ENCODE data around the gene MAN2A2.

Gene MAN2A2

DNA sequence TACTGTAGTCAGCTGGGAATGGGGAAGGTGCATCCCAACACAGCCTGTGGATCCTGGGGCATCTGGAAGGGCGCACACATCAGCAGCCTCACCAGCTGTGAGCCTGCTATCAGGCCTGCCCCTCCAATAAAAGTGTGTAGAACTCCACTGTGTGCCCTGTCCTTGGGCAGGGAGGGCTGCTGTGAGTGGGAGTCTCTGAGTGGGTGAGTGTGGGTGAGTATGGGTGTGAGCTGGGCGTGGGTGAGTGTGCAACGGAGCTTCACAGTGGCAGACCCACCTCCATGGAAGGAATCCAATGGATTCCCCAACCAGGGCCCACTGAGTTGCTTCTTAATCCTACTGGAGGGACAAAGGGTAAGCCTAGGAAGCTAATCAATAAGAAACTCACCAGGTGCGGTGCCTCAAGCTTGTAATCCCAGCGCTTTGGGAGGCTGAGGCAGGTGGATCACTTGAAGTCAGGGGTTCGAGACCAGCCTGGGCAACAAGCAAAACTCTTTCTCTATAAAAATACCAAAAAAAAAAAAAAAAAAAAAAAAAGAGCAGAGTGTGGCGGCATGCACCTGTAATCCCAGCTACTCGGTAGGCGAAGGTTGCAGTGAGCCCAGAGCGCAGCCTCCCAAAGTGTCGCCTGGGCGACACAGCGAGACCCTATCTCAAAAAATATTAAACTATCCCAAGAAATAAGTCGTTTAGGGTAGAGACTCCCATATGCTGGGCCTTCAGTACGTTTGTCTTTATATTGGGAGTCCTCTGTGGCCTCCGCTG, 51.0 kb downstream of the MAN2A2 start:
- no peak for DNase-seq (ENCODE audit: low read depth)
- peak overlapping the region; percentile 83 for H3K4me3 ChIP-seq (ENCODE audit: low read depth, low read length)

DNA sequence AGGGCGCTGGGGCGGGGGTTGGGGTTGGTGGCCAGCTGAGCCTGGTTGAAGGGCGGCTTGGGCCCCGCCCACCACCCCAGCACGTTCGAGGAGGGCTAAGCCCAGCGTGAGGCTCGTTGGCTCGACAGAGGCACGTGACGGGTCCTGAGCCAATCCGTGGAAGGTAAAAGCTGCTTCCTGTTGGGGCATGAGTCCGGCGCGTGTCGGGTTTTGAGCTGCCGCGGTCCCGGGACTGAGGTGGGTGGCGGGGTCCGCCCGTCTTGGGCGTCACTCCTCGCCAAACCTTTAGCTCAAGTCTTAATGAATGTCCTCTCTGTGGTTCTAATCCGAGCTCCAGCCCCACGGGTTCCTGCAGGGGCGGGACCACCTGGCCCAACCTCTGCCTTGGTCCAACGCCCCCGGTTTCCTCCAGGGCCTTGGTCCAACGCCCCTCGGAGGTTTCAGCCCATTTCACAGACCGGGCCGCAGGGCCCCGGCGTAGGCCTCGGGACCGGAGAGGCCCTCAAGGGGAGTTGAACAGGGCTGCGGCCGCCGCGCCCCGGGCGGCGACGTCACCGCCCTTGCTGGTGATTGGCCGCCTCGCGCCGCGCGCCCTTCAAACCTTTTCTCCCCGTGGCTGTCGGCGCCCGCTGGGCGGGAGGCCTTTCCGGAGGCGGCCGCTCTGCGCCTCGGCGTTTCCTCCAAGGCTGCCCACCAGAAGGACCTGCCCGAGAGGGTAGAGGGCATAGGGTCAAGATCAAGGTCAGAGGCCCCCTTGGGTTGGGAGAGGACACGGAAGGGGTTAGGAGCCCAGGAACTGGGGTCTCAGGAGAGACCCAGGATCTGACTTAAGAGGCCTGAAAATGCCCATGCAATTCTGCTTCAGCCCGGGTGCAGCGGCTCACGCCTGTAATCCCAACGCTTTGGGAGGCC, 51.9 kb downstream of the MAN2A2 start, which contains the start of gene RCCD1:
Gene RCCD1, plus strand, starts transcription at position 173 of the 912 bp plus-strand sequence. CDS start 1,851 bp downstream, outside the sequence.
- H3K4me3 ChIP-seq (ENCODE audit: low read depth, low read length) = peak within 1 kb of the TSS; percentile 83
- peak; percentile 81 for DNase-seq (ENCODE audit: low read depth)

DNA sequence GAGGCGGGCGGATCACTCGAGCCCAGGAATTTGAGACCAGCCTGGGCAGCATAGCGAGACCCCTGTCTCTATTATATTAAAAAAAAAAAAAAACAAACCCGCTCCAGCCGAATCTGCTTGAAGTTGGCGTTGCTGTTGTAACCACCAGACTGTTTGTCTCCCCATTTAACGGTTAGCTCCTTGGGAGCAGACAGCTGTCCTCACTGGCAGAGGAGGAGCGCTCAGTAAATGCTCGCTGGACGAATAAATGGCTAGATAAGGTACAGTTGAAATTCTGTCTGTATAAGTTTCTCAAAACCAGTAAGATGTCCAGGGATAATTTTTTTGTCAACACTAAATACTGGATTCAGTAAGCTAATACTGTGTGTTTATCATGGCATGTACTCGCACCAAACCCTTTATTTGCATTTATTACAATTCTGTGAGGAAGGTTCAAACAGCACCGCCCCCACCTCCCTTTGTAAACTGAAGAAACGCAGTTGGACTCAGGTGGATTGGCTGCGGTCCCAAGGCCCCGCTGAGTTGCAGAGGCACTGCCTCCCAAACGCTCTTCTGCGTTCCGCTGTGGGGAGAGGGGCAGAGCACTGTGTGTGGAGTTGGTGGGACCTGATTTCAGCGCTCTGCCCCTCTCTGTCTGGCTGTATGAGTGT, 52.6 kb downstream of the MAN2A2 start:
- DNase-seq (ENCODE audit: low read depth) = no peak
- peak overlapping the region; percentile 83 for H3K4me3 ChIP-seq (ENCODE audit: low read depth, low read length)

DNA sequence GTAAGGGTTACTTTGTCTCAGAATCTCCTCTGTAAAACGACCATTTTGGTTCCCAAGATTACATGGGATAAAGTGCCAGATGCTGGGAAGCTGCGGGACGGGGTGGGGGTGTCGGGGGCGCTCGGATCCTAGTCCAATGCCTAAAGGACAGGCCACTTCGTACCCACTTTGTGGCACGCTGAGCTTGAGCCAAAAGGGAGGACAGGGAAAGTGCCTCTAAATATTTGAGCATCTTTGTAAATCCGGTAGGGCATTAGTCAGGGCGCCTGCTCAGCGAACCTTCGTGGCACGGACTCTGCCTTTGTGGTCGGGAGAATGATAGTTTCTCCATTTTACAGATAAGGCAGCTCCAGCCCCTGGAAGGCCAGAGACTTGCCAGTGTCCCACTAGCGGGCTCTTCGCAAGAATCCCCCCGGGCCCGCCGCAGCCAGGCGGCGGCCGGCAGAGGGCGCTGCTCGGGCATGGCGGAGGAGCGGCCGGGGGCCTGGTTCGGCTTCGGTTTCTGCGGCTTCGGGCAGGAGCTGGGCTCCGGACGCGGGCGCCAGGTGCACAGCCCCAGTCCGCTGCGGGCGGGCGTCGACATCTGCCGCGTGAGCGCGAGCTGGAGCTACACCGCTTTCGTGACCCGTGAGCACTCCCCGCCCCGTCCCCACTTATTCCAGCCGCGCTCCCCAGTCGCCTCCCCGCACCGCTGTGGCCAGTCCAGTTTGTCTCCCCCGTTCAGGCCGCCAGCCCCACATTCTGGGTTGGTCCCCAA, 53.4 kb downstream of the MAN2A2 start:
- no peak for DNase-seq (ENCODE audit: low read depth)
- peak overlapping the region; percentile 61 for H3K4me3 ChIP-seq (ENCODE audit: low read depth, low read length)

DNA sequence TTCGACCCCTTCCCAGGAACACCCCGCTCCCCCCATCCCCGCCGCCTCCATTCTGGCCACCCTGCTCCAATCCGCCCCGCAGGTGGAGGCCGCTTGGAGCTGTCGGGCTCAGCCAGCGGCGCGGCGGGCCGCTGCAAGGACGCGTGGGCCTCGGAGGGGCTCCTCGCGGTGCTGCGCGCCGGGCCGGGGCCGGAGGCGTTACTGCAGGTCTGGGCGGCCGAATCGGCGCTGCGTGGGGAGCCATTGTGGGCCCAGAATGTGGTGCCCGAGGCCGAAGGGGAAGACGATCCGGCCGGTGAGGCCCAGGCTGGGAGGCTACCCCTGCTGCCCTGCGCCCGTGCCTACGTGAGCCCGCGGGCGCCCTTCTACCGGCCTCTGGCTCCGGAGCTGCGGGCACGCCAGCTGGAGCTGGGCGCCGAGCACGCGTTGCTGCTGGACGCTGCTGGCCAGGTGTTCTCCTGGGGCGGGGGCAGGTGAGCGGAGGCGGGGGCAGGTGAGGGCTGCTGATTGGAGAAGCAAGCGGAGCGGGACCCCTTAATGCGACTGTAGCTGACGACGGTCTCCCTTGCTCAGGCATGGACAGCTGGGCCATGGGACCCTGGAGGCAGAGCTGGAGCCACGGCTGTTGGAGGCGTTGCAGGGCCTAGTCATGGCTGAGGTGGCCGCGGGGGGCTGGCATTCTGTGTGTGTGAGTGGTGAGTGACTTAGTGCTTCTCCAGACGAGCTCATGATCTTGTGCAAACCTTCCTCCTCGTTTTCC, 54.1 kb downstream of the MAN2A2 start:
- H3K4me3 ChIP-seq (ENCODE audit: low read depth, low read length) = peak overlapping the region; percentile 61
- DNase-seq (ENCODE audit: low read depth) = no peak

DNA sequence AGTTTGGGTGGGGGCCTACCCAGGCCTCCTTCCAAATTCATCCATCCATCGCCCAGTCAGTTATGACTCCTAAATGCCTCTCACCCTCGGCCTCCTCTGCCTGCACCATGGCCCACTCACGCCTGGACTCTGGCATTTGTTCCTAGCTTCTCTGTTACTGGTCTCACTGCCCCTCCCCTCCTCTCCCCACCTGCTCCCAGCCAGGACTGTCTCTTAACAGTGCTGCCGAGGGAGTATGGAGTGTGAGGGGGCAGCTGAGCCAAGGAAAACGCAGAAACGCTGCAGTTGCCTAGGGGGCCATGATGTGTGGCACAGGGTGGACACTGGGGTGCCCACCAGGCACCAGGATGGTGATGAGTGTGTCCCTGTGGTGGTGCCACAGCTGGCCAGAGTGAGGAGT, 54.7 kb downstream of the MAN2A2 start:
- DNase-seq (ENCODE audit: low read depth) = no peak
- H3K4me3 ChIP-seq (ENCODE audit: low read depth, low read length) = peak overlapping the region; percentile 61

DNA sequence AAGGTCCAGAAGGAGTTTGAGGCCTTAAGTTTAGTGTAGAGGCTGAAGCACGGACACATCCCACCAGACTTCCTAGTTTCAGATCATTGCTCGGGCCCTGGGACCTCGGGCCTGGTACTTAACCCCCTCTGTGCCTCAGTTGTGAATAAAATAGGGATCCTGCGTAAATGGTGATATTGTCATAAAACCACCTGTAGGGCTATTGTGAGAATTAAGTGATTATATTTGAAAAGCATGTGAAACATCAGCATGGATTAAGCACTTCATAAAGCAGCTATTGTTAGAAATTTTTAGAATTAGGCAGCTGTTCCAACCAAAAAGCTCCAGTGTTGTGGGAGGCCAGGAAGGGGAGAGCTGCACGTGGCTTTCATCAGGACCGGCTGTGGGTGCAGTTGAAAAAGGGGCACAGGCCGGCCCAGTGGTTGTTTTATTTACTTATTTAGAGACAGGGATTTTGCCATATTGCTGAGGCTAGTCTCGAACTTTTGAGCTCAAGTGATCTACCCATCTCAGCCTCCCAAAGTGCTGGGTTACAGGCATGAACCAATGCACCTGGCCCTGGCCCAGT, 56.0 kb downstream of the MAN2A2 start:
- H3K4me3 ChIP-seq (ENCODE audit: low read depth, low read length) = no peak overlapping the region
- DNase-seq (ENCODE audit: low read depth) = no peak

DNA sequence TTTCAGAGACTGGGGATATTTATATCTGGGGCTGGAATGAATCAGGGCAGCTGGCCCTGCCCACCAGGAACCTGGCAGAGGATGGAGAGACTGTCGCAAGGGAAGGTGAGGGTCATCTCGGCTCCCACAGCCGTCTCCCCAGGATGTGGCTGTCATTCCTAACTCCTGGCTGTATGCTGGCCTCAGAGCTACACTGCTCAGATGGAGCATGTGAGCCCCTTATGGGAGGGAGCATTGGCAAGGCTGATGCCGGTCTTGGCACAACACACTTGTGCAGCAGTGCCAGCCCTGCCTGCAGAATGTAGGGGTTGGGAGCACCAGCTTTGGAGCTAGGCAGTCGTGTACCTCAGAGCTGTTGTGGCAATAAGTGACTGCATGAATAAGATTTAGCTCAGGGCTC, 56.8 kb downstream of the MAN2A2 start:
- no peak for DNase-seq (ENCODE audit: low read depth)

DNA sequence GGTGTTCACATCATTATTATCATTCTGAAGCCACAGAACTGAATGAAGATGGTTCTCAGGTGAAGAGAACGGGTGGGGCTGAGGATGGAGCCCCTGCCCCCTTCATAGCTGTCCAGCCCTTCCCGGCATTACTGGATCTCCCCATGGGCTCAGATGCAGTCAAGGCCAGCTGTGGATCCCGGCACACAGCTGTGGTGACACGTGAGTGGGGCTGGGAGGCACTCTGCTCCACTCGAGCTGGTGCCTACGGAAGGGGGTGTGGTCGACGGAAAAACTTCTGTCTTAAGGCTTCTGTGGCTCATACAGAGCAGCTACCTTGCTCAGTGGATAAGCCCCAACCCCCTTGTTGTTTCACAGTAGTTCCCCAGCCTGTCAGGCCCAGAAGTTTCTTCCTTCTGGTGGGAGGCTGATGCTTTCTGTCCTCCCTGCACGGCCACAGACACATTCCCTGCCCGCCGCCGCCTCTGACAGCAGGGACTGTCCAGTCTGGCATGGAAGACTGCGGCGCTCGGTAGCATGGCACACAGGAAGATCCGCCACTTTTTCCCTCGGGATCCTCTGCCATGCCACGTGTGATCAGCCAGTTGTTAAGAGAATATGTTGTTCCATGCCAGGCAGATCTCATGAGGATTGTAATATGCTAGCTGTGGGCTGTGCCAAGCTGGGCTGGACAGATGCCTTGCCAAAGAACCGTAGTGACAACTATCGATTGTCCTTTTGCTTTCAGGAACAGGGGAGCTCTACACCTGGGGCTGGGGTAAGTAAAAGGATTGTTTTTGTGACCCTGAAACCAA, 57.4 kb downstream of the MAN2A2 start:
- no peak for DNase-seq (ENCODE audit: low read depth)

More for the DNA sequence above, 56.8 kb downstream of the MAN2A2 start:
- H3K4me3 ChIP-seq (ENCODE audit: low read depth, low read length) = no peak overlapping the region

DNA sequence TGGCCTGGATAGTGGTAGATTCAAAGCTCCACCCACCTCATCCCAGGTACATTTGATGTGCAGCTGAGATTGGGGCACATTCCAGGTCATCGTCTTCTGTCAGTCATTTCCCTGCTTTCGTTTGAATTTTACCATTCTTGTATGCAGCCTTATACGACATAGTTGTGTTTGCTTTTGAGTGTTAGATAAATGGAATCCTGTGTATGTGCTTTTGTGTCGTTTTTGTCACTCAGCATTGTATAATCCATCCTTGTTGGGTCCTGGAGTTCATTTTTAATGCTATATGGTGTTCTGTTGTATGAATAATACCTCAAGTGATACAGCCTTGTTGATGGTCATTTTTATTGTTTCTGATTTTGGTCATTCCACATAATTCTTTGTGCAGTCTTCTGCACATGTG, 58.9 kb downstream of the MAN2A2 start:
- no peak for DNase-seq (ENCODE audit: low read depth)
- no peak overlapping the region for H3K4me3 ChIP-seq (ENCODE audit: low read depth, low read length)

More for the DNA sequence above, 57.4 kb downstream of the MAN2A2 start:
- no peak overlapping the region for H3K4me3 ChIP-seq (ENCODE audit: low read depth, low read length)

DNA sequence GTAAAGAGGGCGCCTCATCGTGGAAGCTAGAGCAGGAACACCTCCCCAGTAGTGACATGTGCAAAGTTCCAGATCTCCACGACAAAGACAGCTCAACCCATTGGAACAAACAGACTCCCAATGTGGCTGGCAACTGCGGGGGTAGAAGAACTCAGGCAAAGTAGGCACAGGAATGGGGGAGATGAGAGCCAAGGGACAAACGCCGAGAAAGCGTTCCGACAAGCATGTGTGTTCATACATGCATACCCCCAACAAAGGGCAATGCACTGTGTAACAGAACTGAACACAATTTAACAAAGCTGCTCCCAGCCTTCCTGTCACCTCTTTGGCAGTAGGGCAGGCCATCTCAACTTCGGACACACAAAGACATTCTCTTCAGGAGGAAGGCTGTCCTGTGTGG, 63.2 kb downstream of the MAN2A2 start:
- DNase-seq (ENCODE audit: low read depth) = no peak
- no peak overlapping the region for H3K4me3 ChIP-seq (ENCODE audit: low read depth, low read length)

DNA sequence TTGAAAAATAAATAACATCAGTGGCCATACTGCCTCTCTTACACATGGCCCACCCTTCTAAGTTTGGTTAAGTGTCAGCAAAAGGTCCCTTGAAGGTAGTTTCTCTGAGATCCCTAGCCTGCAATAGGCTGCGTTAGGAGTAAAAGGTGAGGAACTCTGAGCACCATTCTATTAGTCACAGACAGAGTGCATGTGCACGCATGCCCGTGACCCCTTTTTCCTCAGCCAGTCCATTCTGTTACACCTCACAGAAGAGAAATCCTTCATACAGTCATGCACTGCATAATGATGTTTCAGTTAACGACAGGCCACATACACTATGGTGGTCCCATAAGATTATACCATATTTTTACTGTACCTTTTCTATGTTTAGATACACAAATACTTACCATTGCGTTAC, 64.1 kb downstream of the MAN2A2 start:
- no peak overlapping the region for H3K4me3 ChIP-seq (ENCODE audit: low read depth, low read length)
- no peak for DNase-seq (ENCODE audit: low read depth)

DNA sequence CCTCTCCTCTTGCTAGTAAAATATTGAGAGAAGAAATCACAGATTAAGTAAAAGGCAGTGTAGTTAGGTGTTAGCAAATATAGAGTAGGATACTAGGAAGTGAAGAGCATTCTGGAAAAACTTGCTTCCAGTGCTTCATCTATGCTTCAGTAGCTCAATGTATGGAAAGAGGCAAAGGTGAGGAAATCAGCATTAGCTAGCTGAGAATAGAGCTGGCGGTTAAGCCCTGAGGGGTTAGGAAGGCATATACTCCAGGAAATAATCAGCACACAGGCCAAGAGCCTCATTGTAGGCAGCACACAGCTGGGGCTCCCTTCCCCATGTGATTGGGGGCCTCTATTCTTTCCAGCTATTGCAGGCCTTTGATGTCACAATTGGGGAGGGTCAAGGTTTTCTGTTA, 65.3 kb downstream of the MAN2A2 start:
- DNase-seq (ENCODE audit: low read depth) = no peak
- no peak overlapping the region for H3K4me3 ChIP-seq (ENCODE audit: low read depth, low read length)

DNA sequence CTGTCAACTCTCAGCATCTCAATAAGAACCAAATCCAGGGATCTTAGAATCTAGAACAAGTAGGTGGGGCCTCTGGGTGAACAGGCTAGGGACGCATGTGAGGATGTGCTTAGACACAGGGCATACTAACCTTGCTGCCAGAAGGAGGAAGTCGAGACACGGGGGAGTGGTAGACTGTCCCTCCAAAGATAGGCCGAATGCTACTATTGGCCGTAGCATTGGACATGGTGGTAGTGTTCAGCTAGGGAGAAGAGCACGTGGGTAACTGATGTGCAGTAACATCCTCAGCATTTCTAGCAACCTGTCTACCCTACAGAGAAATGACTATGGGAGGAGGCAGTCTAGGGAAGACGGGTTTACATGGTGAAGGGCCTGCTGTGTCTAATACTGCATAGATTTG, 67.2 kb downstream of the MAN2A2 start:
- no peak overlapping the region for H3K4me3 ChIP-seq (ENCODE audit: low read depth, low read length)
- no peak for DNase-seq (ENCODE audit: low read depth)

DNA sequence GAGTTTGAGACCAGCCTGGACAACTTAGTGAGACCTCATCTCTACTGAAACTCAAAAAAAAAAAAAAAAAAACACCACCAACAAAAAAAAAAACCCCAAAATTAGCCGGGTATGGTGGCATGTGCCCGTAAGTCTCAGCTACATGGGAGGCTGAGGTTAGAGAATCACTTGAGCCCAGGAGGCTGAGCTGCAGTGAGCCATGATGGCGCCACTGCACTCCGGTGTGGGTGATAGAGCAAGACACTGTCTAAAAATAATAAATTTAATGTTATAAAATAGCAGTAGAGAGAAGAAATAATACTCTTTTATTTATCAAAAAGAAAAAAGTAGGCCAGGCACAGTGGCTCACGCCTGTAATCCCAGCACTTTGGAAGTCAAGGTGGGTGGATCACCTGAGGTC, 69.0 kb downstream of the MAN2A2 start:
- no peak for DNase-seq (ENCODE audit: low read depth)
- H3K4me3 ChIP-seq (ENCODE audit: low read depth, low read length) = no peak overlapping the region

Data from skeletal muscle cell (primary cell).